T-helper 1 cell (primary cell): ENCODE measurements around the gene SIGMAR1.
A peak's percentile ranks its signal among the peaks of the same experiment; 100 is the strongest.

Experiments used
- DNase-seq, 5 donors: peaks; one replicate each; pipeline ENCODE4 v3.0.0-alpha.2; 2012 to 2020

The SIGMAR1 gene

GRCh38 chr9:34600908-34601307, 36.7 kb downstream of the SIGMAR1 start:
- no peak for DNase-seq

GRCh38 chr9:34599546-34599945, 38.0 kb downstream of the SIGMAR1 start:
- no peak for DNase-seq

- DNase-seq, result no peak
These were observed 43.4 kb downstream of the SIGMAR1 start for GRCh38 chr9:34594177-34594576.

GRCh38 chr9:34592895-34593601, 44.5 kb downstream of the SIGMAR1 start:
- no peak for DNase-seq

- no peak for DNase-seq
These were observed 45.4 kb downstream of the SIGMAR1 start for GRCh38 chr9:34591917-34592866.

GRCh38 chr9:34591248-34591916, 46.2 kb downstream of the SIGMAR1 start:
- peak; percentile 50 to 70 (median 59) for DNase-seq

GRCh38 chr9:34590381-34591247, 47.0 kb downstream of the SIGMAR1 start:
- DNase-seq, result no peak

- DNase-seq, result no peak
These were observed 47.8 kb downstream of the SIGMAR1 start, which contains the start of gene CNTFR for GRCh38 chr9:34589636-34590380. TSS of gene CNTFR (minus strand) at chr9:34589724. CDS start at chr9:34568981, 20,743 bp downstream.

- no peak for DNase-seq
These were observed 48.6 kb downstream of the SIGMAR1 start for GRCh38 chr9:34588671-34589635.

- no peak for DNase-seq
These were observed 50.3 kb downstream of the SIGMAR1 start for GRCh38 chr9:34587271-34587670.

- no peak for DNase-seq
These were observed 51.5 kb downstream of the SIGMAR1 start for GRCh38 chr9:34585946-34586669.

GRCh38 chr9:34584970-34585369, 52.6 kb downstream of the SIGMAR1 start:
- DNase-seq, result no peak
